K562 (cell line): ENCODE measurements around the gene MLN. TPM values are rescaled to one million over a fixed set of nuclear protein-coding genes. Genes with fewer than 3 reads are reported as not detected.

Experiments
- BCL6 ChIP-seq: fragments of 250-450 bp; sonication (Bioruptor Pico); IDR thresholded peaks from 2 replicates; pipeline ENCODE4 v1.4.0; 2020
- BRF1 ChIP-seq: IDR thresholded peaks from 3 replicates; pipeline ENCODE4 v1.6.1; 2011; ENCODE audit warnings: borderline replicate concordance, mild to moderate bottlenecking; ENCODE audit not compliant: insufficient read length; ENCODE audit errors: extremely low read depth
- ETV1 ChIP-seq: fragments of 450-650 bp; conservative IDR thresholded peaks from 2 replicates; pipeline ENCODE4 v1.6.1; 2016; ENCODE audit warnings: missing genetic modification characterization, control low read depth, low read depth, missing compliant biosample characterization
- HDAC2 ChIP-seq: fragments of 450-650 bp; IDR thresholded peaks from 2 replicates; pipeline ENCODE4 v1.6.1; 2016; ENCODE audit warnings: mild to moderate bottlenecking
- HDAC8 ChIP-seq: fragments of 450-650 bp; IDR thresholded peaks from 2 replicates; pipeline ENCODE4 v1.6.1; 2016; ENCODE audit warnings: mild to moderate bottlenecking, missing genetic modification characterization, moderate library complexity, missing compliant biosample characterization
- HMGN3 ChIP-seq: IDR thresholded peaks from 2 replicates; pipeline ENCODE4 v1.6.1; 2011; ENCODE audit warnings: borderline replicate concordance, low read depth, mild to moderate bottlenecking, mixed read lengths, low read length; ENCODE audit not compliant: insufficient read length; ENCODE audit errors: extremely low read depth
- IFI16 ChIP-seq: fragments of 250-450 bp; sonication (Bioruptor Pico); IDR thresholded peaks from 2 replicates; pipeline ENCODE4 v2.1.2; 2022; ENCODE audit warnings: mild to moderate bottlenecking, inconsistent platforms
- KLF16 ChIP-seq: IDR thresholded peaks from 2 replicates; pipeline ENCODE4 v1.6.1; 2016; ENCODE audit warnings: antibody characterized with exemption
- LARP7 ChIP-seq: fragments of 450-650 bp; IDR thresholded peaks from 2 replicates; pipeline ENCODE4 v1.6.1; 2016
- RAD21 ChIP-seq, 2 experiments: fragments of 250-450 bp in 1 of 2; fragments of 450-650 bp in 1 of 2; sonication (Bioruptor Pico) in 1 of 2; formaldehyde crosslinking in 1 of 2; IDR thresholded peaks in 1 of 2; conservative IDR thresholded peaks in 1 of 2; 2 replicates each; pipeline versions ENCODE4 v1.4.0 to v1.8.0; 2020 to 2022; ENCODE audit warnings: mild to moderate bottlenecking in 2 of 2, moderate library complexity in 1 of 2
- SETDB1 ChIP-seq: IDR thresholded peaks from one replicate; pipeline ENCODE4 v1.6.1; 2012; ENCODE audit warnings: low read length, control low read depth, inconsistent platforms
- STAG1 ChIP-seq: sonication (generic); formaldehyde crosslinking; IDR thresholded peaks from 2 replicates; pipeline ENCODE4 v1.5.0; 2020; ENCODE audit warnings: missing genetic modification reagents, borderline replicate concordance
- STAT5A ChIP-seq: IDR thresholded peaks from 2 replicates; pipeline ENCODE4 v1.6.1; 2012; ENCODE audit warnings: low read length, inconsistent platforms, borderline replicate concordance
- TAF9B ChIP-seq: fragments of 450-650 bp; IDR thresholded peaks from 2 replicates; pipeline ENCODE4 v1.6.1; 2018; ENCODE audit warnings: mild to moderate bottlenecking; ENCODE audit not compliant: partially characterized antibody
- TCF7 ChIP-seq: sonication (generic); IDR thresholded peaks from 2 replicates; pipeline ENCODE4 v1.6.1; 2016; ENCODE audit warnings: antibody characterized with exemption, borderline replicate concordance
- ZNF695 ChIP-seq: fragments of 450-650 bp; formaldehyde crosslinking; IDR thresholded peaks from 2 replicates; pipeline ENCODE4 v1.4.0; 2020; ENCODE audit warnings: mild to moderate bottlenecking, moderate library complexity
- polyA plus RNA-seq, 8 experiments: library from polyadenylated mRNA; depleted of rRNA in 4 of 8; stranded (reverse) in 5 of 8; unstranded in 3 of 8; fragments of >200 nt; fragmentation: Nextera tagmentation in 2 of 8; fragmentation: Illumina TruSeq in 1 of 8; extraction: Ambion mirVana in 2 of 8; extraction: Trizol in 1 of 8; gene quantifications; 2 replicates each; pipeline versions ENCODE4 v1.2.1 to v1.2.3, GENCODE V29; 2011 to 2014; ENCODE audit warnings: inconsistent platforms in 1 of 8, missing spikeins in 1 of 8
- total RNA-seq, 7 experiments: library from RNA; depleted of rRNA in 6 of 7; stranded (reverse); fragments of >200 nt in 6 of 7; fragmentation: Illumina TruSeq in 2 of 7; extraction: Trizol in 2 of 7; gene quantifications; 2 replicates each; pipeline versions ENCODE4 v1.2.1 to v1.2.3, GENCODE V29; 2011 to 2021; ENCODE audit warnings: low replicate concordance in 1 of 7
- TF ChIP-seq, protein P1 (sequence below), 2 experiments: fragments of 150-350 bp in 1 of 2; IDR thresholded peaks; 2 replicates each; pipeline ENCODE4 v1.6.1; 2012 to 2016; ENCODE audit warnings: low read depth in 2 of 2, low read length in 2 of 2, mild to moderate bottlenecking in 1 of 2, moderate library complexity in 1 of 2
- TF ChIP-seq, protein P2 (sequence below): IDR thresholded peaks from 2 replicates; pipeline ENCODE4 v1.6.1; 2011; ENCODE audit not compliant: insufficient read length; ENCODE audit errors: extremely low read depth
- TF ChIP-seq, protein P3 (sequence below), 2 experiments: fragments of 250-450 bp in 1 of 2; fragments of 450-650 bp in 1 of 2; sonication (Bioruptor Pico) in 1 of 2; IDR thresholded peaks; 2 replicates each; pipeline versions ENCODE4 v1.6.1 to v1.8.0; 2016 to 2021; ENCODE audit warnings: mild to moderate bottlenecking in 2 of 2, moderate library complexity in 2 of 2, missing compliant biosample characterization in 1 of 2, missing genetic modification characterization in 1 of 2
- TF ChIP-seq, protein P4 (sequence below): fragments of 200-800 bp; sonication (Bioruptor generic); IDR thresholded peaks from 2 replicates; pipeline ENCODE4 v1.6.1; 2017; ENCODE audit warnings: missing genetic modification characterization, missing compliant biosample characterization

MLN gene
- total and polyA plus RNA-seq, 9 of the 15 experiments (the other 6 are each of a cell fraction or from before 2014, with no cell fraction given) = not detected

DNA sequence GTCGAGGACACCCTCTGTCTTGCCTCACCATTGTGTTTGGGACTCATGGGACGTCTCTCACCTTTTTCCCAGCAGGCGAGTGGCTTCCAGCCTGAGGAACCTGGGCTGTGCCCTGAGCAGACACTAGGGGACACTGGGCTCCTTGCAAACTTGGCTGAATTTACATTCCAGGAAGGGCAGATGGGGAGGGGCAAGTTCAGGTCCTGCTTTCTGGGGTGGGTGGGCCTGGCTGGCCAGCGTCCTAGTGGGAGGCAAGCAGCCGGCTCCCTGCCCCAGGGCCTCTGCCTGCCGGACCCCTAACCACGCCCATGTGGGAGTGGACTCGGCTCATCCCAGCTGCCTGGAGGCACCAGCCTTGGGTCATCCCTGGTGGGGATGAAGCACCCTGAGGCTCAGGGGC, 48.2 kb upstream of the MLN start (continued):
- TF ChIP-seq, protein P1, sequence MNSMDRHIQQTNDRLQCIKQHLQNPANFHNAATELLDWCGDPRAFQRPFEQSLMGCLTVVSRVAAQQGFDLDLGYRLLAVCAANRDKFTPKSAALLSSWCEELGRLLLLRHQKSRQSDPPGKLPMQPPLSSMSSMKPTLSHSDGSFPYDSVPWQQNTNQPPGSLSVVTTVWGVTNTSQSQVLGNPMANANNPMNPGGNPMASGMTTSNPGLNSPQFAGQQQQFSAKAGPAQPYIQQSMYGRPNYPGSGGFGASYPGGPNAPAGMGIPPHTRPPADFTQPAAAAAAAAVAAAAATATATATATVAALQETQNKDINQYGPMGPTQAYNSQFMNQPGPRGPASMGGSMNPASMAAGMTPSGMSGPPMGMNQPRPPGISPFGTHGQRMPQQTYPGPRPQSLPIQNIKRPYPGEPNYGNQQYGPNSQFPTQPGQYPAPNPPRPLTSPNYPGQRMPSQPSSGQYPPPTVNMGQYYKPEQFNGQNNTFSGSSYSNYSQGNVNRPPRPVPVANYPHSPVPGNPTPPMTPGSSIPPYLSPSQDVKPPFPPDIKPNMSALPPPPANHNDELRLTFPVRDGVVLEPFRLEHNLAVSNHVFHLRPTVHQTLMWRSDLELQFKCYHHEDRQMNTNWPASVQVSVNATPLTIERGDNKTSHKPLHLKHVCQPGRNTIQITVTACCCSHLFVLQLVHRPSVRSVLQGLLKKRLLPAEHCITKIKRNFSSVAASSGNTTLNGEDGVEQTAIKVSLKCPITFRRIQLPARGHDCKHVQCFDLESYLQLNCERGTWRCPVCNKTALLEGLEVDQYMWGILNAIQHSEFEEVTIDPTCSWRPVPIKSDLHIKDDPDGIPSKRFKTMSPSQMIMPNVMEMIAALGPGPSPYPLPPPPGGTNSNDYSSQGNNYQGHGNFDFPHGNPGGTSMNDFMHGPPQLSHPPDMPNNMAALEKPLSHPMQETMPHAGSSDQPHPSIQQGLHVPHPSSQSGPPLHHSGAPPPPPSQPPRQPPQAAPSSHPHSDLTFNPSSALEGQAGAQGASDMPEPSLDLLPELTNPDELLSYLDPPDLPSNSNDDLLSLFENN (IDR thresholded peaks at IDR 0.05; ENCODE audit: low read depth in 2 of 2, low read length in 2 of 2) = no peak
- TF ChIP-seq BRF1 (no peak), TCF7 (no peak), HMGN3 (peak; percentile 25), STAG1 (CRISPR knock-in tag) (peak; percentile 25; the same call in 1 of the 2 replicates), HDAC8 (tag) (no peak), SETDB1 (no peak), HDAC2 (no peak), KLF16 (0 out of 2 replicates have a peak, but pooled peaks have one; percentile 20), RAD21 (CRISPR knock-in tag; conservative IDR thresholded peaks at IDR 0.05 in 1 of 2, IDR thresholded peaks at IDR 0.05 in 1 of 2) (peak; percentile 33 to 73), TAF9B (no peak), IFI16 (no peak), ETV1 (tag) (no peak), STAT5A (no peak), ZNF695 (CRISPR knock-in tag) (no peak), BCL6 (CRISPR knock-in tag) (no peak), LARP7 (no peak)
- TF ChIP-seq, protein P2, sequence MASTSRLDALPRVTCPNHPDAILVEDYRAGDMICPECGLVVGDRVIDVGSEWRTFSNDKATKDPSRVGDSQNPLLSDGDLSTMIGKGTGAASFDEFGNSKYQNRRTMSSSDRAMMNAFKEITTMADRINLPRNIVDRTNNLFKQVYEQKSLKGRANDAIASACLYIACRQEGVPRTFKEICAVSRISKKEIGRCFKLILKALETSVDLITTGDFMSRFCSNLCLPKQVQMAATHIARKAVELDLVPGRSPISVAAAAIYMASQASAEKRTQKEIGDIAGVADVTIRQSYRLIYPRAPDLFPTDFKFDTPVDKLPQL = no peak
- TF ChIP-seq, protein P3, sequence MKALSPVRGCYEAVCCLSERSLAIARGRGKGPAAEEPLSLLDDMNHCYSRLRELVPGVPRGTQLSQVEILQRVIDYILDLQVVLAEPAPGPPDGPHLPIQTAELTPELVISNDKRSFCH (CRISPR knock-in tag; IDR thresholded peaks at IDR 0.05) = no peak
- TF ChIP-seq, protein P3 (tag; IDR thresholded peaks at IDR 0.05) = no peak
- TF ChIP-seq, protein P4, sequence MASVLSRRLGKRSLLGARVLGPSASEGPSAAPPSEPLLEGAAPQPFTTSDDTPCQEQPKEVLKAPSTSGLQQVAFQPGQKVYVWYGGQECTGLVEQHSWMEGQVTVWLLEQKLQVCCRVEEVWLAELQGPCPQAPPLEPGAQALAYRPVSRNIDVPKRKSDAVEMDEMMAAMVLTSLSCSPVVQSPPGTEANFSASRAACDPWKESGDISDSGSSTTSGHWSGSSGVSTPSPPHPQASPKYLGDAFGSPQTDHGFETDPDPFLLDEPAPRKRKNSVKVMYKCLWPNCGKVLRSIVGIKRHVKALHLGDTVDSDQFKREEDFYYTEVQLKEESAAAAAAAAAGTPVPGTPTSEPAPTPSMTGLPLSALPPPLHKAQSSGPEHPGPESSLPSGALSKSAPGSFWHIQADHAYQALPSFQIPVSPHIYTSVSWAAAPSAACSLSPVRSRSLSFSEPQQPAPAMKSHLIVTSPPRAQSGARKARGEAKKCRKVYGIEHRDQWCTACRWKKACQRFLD (CRISPR knock-in tag) = no peak
